CD4-positive, alpha-beta T cell (primary cell): ENCODE data around the gene NUDT22. TPM values are rescaled to one million over a fixed set of nuclear protein-coding genes. Genes with fewer than 3 reads are reported as not detected.
A peak's percentile ranks its signal among the peaks of the same experiment; 100 is the strongest.

Experiments
- ATAC-seq: fragments of 200-7000 bp; cut with Tn5 transposase; one replicate; pipeline ENCODE4 v1.10.0; 2022; ENCODE audit warnings: mild to moderate bottlenecking; ENCODE audit not compliant: poor library complexity
- CTCF ChIA-PET: fragments of 350-600 bp; sonication (Branson Sonifier 250); formaldehyde crosslinking; loops from one replicate; lab custom pipeline; 2021; ENCODE audit warnings: antibody characterized with exemption, inconsistent platforms; lab: Charles Lee
- POLR2A ChIA-PET: fragments of 350-600 bp; sonication (Branson Sonifier 250); formaldehyde crosslinking; loops from one replicate; lab custom pipeline; 2021; ENCODE audit warnings: antibody characterized with exemption, inconsistent platforms; lab: Charles Lee
- DNase-seq, 14 experiments: peaks; one replicate each; pipeline ENCODE4 v3.0.0-alpha.2; 2013 to 2020; ENCODE audit warnings: mixed read lengths in 2 of 14
- H3K27ac ChIP-seq, 2 donors: one replicate each; pipeline versions ENCODE4 v1.5.1 to v1.7.0; 2013; ENCODE audit warnings: low read length in 2 of 2, low read depth in 1 of 2, mild to moderate bottlenecking in 1 of 2
- H3K27me3 ChIP-seq, 2 experiments: 1 replicate in 1 of 2; 2 replicates in 1 of 2; pipeline versions ENCODE4 v1.6.1 to v1.7.0; 2013; ENCODE audit warnings: low read length in 2 of 2, control low read depth in 1 of 2, mild to moderate bottlenecking in 1 of 2, moderate library complexity in 1 of 2; ENCODE audit not compliant: insufficient read depth in 2 of 2, control insufficient read depth in 1 of 2
- H3K36me3 ChIP-seq: one replicate; pipeline ENCODE4 v1.6.1; 2013; ENCODE audit warnings: low read length, control low read depth; ENCODE audit not compliant: insufficient read depth
- H3K4me1 ChIP-seq: one replicate; pipeline ENCODE4 v1.6.1; 2013; ENCODE audit warnings: low read length, control low read depth; ENCODE audit not compliant: insufficient read depth
- H3K4me3 ChIP-seq: one replicate; pipeline ENCODE4 v1.5.1; 2013; ENCODE audit warnings: mild to moderate bottlenecking, low read length, moderate library complexity
- H3K9me3 ChIP-seq, 2 experiments: 1 replicate in 1 of 2; 2 replicates in 1 of 2; pipeline versions ENCODE4 v1.6.1 to v1.7.0; 2013; ENCODE audit warnings: low read length in 2 of 2, mild to moderate bottlenecking in 2 of 2, control low read depth in 1 of 2, moderate library complexity in 1 of 2; ENCODE audit not compliant: control insufficient read depth in 1 of 2, insufficient read depth in 1 of 2
- H3K27ac Mint-ChIP-seq: one replicate; pipeline ENCODE4 v1.8.0; 2020; ENCODE audit warnings: mixed read lengths
- H3K27me3 Mint-ChIP-seq: one replicate; pipeline ENCODE4 v1.8.0; 2021; ENCODE audit warnings: mixed read lengths
- H3K36me3 Mint-ChIP-seq: one replicate; pipeline ENCODE4 v1.8.0; 2021; ENCODE audit warnings: low read depth, mixed read lengths
- H3K4me1 Mint-ChIP-seq: one replicate; pipeline ENCODE4 v1.8.0; 2021; ENCODE audit warnings: low read depth, mixed read lengths
- H3K4me3 Mint-ChIP-seq: one replicate; pipeline ENCODE4 v1.8.0; 2020; ENCODE audit warnings: mild to moderate bottlenecking, mixed read lengths
- H3K9me3 Mint-ChIP-seq: one replicate; pipeline ENCODE4 v1.8.0; 2020; ENCODE audit warnings: mixed read lengths
- intact Hi-C, 2 experiments: fragments of 100-400 bp; cut with DNase I in 1 of 2; cut with micrococcal nuclease in 1 of 2; formaldehyde crosslinking; loops; one replicate each; pipeline versions ENCODE4 v1.15.1 to v1.9.0; 2023 to 2025; cut with DNase I, micrococcal nuclease
- total RNA-seq, 174 experiments: library from RNA in 2 of 174; stranded (reverse) in 2 of 174; gene quantifications; one replicate each; pipeline ENCODE4 v1.2.3 and lab custom pipeline; 2021 to 2026
- TF ChIP-seq, protein P1 (sequence below): fragments of 200-600 bp; IDR thresholded peaks from one replicate; pipeline ENCODE4 v1.8.0; 2022; ENCODE audit warnings: antibody characterized with exemption, mild to moderate bottlenecking

NUDT22 gene
- total RNA-seq, 2 experiments from 2014 or later, result 26.8 to 26.9 TPM

- H3K9me3 Mint-ChIP-seq, result no peaks in the 10 kb centered on the region
- intact Hi-C loops, result loop anchor here in 1 of 2 experiments (2.0 kb wide), 1 partner anchor 18 kb away; the partner anchor contains the start of gene FERMT3
- peak overlapping the region; percentile 87 for H3K27ac Mint-ChIP-seq
- ATAC-seq (no peak), DNase-seq (peak in 2 of 14 experiments; percentile 7 to 35)
- Histone ChIP-seq H3K36me3 (peaks cover 32% of the 10 kb centered on the region), H3K27ac (peak overlapping the region; percentile 77), H3K4me3 (peak overlapping the region; percentile 99), H3K27me3 (no peaks in the 10 kb centered on the region), H3K9me3 (no peaks in the 10 kb centered on the region), H3K4me1 (peaks cover 51% of the 10 kb centered on the region)
- H3K4me1 Mint-ChIP-seq, result peaks cover 34% of the 10 kb centered on the region
- H3K36me3 Mint-ChIP-seq, result peaks cover 9% of the 10 kb centered on the region
- CTCF ChIA-PET, result interaction anchor here (0.8 to 3.4 kb wide), 5 partner anchors 10 to 80 kb away, joined by 3 to 15 read pairs (median 5); partner anchors contain the start of genes ESRRA and STIP1
- peak overlapping the region; percentile 97 for H3K4me3 Mint-ChIP-seq
- no peaks in the 10 kb centered on the region for H3K27me3 Mint-ChIP-seq
- TF ChIP-seq, protein P1, sequence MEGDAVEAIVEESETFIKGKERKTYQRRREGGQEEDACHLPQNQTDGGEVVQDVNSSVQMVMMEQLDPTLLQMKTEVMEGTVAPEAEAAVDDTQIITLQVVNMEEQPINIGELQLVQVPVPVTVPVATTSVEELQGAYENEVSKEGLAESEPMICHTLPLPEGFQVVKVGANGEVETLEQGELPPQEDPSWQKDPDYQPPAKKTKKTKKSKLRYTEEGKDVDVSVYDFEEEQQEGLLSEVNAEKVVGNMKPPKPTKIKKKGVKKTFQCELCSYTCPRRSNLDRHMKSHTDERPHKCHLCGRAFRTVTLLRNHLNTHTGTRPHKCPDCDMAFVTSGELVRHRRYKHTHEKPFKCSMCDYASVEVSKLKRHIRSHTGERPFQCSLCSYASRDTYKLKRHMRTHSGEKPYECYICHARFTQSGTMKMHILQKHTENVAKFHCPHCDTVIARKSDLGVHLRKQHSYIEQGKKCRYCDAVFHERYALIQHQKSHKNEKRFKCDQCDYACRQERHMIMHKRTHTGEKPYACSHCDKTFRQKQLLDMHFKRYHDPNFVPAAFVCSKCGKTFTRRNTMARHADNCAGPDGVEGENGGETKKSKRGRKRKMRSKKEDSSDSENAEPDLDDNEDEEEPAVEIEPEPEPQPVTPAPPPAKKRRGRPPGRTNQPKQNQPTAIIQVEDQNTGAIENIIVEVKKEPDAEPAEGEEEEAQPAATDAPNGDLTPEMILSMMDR, result no peak
- POLR2A ChIA-PET, result interaction anchor here (1.4 to 6.3 kb wide), 7 partner anchors 16 to 60 kb away, joined by 6 to 116 read pairs (median 22); partner anchors contain the start of genes BAD, FERMT3, FKBP2 and PPP1R14B
Measured at GRCh38 chr11:64224891-64225607, 1.0 kb upstream of the NUDT22 start.

DNA sequence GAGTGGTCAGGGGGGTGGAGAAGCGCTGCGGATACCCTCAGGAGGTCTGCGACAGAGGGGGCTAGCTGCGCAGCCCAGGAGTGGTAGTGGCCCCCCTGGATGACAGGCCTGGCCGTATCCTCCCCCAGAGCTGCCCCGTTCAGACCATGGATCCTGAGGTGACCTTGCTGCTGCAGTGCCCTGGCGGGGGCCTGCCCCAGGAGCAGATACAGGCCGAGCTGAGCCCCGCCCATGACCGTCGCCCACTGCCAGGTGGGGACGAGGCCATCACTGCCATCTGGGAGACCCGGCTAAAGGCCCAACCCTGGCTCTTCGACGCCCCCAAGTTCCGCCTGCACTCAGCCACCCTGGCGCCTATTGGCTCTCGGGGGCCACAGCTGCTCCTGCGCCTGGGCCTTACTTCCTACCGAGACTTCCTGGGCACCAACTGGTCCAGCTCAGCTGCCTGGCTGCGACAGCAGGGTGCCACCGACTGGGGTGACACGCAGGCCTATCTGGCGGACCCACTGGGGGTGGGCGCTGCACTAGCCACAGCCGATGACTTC, 505 bp downstream of the NUDT22 start:
- ATAC-seq (peak; percentile 18), DNase-seq (peak in 11 of 14 experiments; percentile 27 to 77 (median 51))
- peaks cover 64% of the 10 kb centered on the region for H3K4me1 ChIP-seq
- no peaks in the 10 kb centered on the region for H3K9me3 ChIP-seq
- no peaks in the 10 kb centered on the region for H3K9me3 Mint-ChIP-seq
- H3K27ac ChIP-seq, result peak overlapping the region; percentile 77 to 87
- peaks cover 42% of the 10 kb centered on the region for H3K4me1 Mint-ChIP-seq
- peak overlapping the region; percentile 97 for H3K4me3 Mint-ChIP-seq
- ChIA-PET POLR2A (interaction anchor here (1.0 to 6.3 kb wide), 17 partner anchors 9 to 1394 kb away, joined by 3 to 116 read pairs (median 7); partner anchors contain the start of genes BAD, CCDC88B, FERMT3 and FKBP2), CTCF (interaction anchor here (0.9 to 3.4 kb wide), 10 partner anchors 10 to 78 kb away, joined by 3 to 15 read pairs (median 4); partner anchors contain the start of genes ESRRA, FERMT3, PLCB3 and PPP1R14B)
- peak overlapping the region; percentile 99 for H3K4me3 ChIP-seq
- H3K27me3 Mint-ChIP-seq, result no peaks in the 10 kb centered on the region
- intact Hi-C loops, result loop anchor here (1.0 to 2.0 kb wide), 3 partner anchors 14 to 40 kb away; partner anchors contain the start of genes FERMT3 (in 1 of the 2), FKBP2 (in 1 of the 2) and STIP1 (in 1 of the 2)
- H3K36me3 Mint-ChIP-seq, result no peaks in the 10 kb centered on the region
- no peaks in the 10 kb centered on the region for H3K27me3 ChIP-seq
- peaks cover 20% of the 10 kb centered on the region for H3K36me3 ChIP-seq
- H3K27ac Mint-ChIP-seq, result peak overlapping the region; percentile 80
- TF ChIP-seq, protein P1, result no peak

DNA sequence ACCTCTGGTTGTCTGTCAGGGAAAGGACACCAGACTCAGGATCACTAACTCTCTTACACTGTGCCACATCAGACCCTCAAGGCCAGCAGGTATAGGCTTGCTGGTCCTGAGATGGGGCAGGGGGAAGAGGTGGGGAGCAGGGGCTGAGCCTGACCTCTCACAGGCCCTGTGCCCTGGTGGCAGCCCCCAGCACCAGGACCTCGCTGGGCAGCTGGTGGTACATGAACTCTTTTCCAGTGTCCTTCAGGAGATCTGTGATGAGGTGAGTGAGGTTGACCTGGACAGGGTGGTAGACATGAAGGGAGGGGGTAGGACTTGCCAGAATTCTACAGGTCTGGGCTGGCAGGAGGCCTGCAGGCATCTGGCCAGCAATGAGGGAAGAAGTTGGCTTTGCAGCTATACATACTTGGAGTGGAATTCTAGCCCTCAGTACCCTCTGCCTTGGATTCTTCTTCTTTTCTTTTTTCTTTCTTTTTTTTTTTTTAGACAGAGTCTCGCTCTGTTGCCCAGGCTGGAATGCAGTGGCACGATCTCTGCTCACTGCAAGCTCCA, 1.4 kb downstream of the NUDT22 start:
- Mint-ChIP-seq H3K27me3 (no peaks in the 10 kb centered on the region), H3K4me1 (peaks cover 50% of the 10 kb centered on the region), H3K27ac (peak overlapping the region; percentile 80), H3K9me3 (no peaks in the 10 kb centered on the region), H3K36me3 (no peaks in the 10 kb centered on the region), H3K4me3 (peak overlapping the region; percentile 97)
- intact Hi-C loops, result loop anchor here in 1 of 2 experiments (2.0 kb wide), 1 partner anchor 13 kb away; the partner anchor contains the start of gene FKBP2
- ATAC-seq, result no peak
- DNase-seq, result no peak
- Histone ChIP-seq H3K27me3 (no peaks in the 10 kb centered on the region), H3K36me3 (peaks cover 16% of the 10 kb centered on the region), H3K4me3 (peak overlapping the region; percentile 99), H3K4me1 (peaks cover 73% of the 10 kb centered on the region), H3K9me3 (no peaks in the 10 kb centered on the region), H3K27ac (peak overlapping the region; percentile 77 to 87)
- TF ChIP-seq, protein P1, result no peak
- CTCF ChIA-PET, result interaction anchor here (1.2 to 3.4 kb wide), 4 partner anchors 9 to 24 kb away, joined by 3 to 15 read pairs (median 6); partner anchors contain the start of genes FERMT3 and PLCB3
- POLR2A ChIA-PET, result interaction anchor here (1.4 to 6.3 kb wide), 7 partner anchors 9 to 74 kb away, joined by 6 to 116 read pairs (median 22); partner anchors contain the start of genes FERMT3, FKBP2, PPP1R14B and STIP1
